GM10266 (cell line): ENCODE measurements around the gene ENOX2.

Source experiments
- DNase-seq: peaks from one replicate; pipeline ENCODE4 v3.0.0; 2012; ENCODE audit errors: extremely low spot score
- CTCF ChIP-seq: IDR thresholded peaks from 2 replicates; pipeline ENCODE4 v1.5.1; 2012; ENCODE audit warnings: mild to moderate bottlenecking, low read depth; ENCODE audit not compliant: control insufficient read depth, insufficient read depth; ENCODE audit errors: missing control alignments

ENOX2 gene

GRCh38 chrX:130772105-130772775 lies 130.8 kb downstream of the ENOX2 start:
- no peak for DNase-seq
- TF ChIP-seq CTCF: no peak

- DNase-seq: no peak
- TF ChIP-seq CTCF: no peak
These were observed 131.4 kb downstream of the ENOX2 start for GRCh38 chrX:130771648-130772047.

- DNase-seq: no peak
- TF ChIP-seq CTCF: no peak
These were observed 131.8 kb downstream of the ENOX2 start for GRCh38 chrX:130771230-130771629.

GRCh38 chrX:130770615-130771014 lies 132.4 kb downstream of the ENOX2 start:
- DNase-seq: no peak
- no peak for TF ChIP-seq CTCF

- TF ChIP-seq CTCF: no peak
- DNase-seq: no peak
These were observed 133.2 kb downstream of the ENOX2 start for GRCh38 chrX:130769835-130770234.

- TF ChIP-seq CTCF: no peak
These were observed 144.9 kb downstream of the ENOX2 start for GRCh38 chrX:130758072-130758471.

GRCh38 chrX:130756233-130756632 lies 146.8 kb downstream of the ENOX2 start:
- DNase-seq: no peak
- no peak for TF ChIP-seq CTCF

More at GRCh38 chrX:130758072-130758471, 144.9 kb downstream of the ENOX2 start:
- DNase-seq: no peak
